GM12801 (cell line): ENCODE results near the gene TRIO.

Source experiments
- TF ChIP-seq, protein P1 (sequence below): IDR thresholded peaks from one replicate; pipeline ENCODE4 v1.5.1; 2011; ENCODE audit warnings: control low read depth; ENCODE audit not compliant: insufficient read length; ENCODE audit errors: extremely low read depth

Gene TRIO

GRCh38 chr5:14330729-14331385 is 187.7 kb downstream of the TRIO start:
- TF ChIP-seq, protein P1, sequence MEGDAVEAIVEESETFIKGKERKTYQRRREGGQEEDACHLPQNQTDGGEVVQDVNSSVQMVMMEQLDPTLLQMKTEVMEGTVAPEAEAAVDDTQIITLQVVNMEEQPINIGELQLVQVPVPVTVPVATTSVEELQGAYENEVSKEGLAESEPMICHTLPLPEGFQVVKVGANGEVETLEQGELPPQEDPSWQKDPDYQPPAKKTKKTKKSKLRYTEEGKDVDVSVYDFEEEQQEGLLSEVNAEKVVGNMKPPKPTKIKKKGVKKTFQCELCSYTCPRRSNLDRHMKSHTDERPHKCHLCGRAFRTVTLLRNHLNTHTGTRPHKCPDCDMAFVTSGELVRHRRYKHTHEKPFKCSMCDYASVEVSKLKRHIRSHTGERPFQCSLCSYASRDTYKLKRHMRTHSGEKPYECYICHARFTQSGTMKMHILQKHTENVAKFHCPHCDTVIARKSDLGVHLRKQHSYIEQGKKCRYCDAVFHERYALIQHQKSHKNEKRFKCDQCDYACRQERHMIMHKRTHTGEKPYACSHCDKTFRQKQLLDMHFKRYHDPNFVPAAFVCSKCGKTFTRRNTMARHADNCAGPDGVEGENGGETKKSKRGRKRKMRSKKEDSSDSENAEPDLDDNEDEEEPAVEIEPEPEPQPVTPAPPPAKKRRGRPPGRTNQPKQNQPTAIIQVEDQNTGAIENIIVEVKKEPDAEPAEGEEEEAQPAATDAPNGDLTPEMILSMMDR = no peak

DNA sequence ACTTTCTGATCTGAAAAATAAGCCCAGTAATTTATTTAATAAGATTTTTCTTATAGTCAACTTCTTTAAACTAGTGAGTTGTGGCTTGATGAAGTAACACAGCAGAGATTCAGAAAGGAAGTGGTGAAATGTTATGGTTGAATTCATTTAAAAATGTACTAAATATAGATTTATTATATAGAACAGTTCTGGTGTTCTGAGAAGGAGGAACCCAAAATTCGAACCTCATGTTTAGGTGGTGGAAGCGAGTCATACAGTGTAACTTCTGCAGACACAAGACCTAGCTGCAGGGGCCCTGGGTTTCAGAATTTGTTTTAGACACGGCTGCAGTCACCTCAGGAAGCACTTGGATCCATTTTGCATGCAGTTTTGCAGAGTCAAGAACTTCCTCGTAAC is 188.2 kb downstream of the TRIO start:
- TF ChIP-seq, protein P1 = no peak

GRCh38 chr5:14332038-14332631 is 189.0 kb downstream of the TRIO start:
- TF ChIP-seq, protein P1 = no peak

GRCh38 chr5:14332746-14333145 is 189.6 kb downstream of the TRIO start:
- TF ChIP-seq, protein P1 = no peak

DNA sequence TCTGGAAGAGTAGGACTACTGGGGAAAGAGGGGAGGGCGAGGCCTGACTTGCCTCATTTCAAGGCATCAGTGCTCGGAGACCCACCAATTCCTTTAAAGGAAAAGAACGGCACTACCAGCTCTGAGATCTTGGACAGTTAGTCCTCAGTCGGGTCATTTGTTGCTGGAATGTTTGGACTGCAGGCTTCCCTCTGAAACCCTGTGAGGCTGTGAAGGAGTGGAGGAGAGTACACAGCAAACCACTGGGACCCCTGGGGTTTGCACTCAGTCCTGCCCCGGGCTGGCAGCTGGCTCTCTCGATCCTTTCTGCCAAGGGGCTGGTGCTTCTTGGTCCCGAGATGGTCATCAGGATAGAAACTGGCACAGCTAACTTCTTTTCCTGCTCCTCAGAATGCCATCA is 194.5 kb downstream of the TRIO start:
- TF ChIP-seq, protein P1 = no peak

DNA sequence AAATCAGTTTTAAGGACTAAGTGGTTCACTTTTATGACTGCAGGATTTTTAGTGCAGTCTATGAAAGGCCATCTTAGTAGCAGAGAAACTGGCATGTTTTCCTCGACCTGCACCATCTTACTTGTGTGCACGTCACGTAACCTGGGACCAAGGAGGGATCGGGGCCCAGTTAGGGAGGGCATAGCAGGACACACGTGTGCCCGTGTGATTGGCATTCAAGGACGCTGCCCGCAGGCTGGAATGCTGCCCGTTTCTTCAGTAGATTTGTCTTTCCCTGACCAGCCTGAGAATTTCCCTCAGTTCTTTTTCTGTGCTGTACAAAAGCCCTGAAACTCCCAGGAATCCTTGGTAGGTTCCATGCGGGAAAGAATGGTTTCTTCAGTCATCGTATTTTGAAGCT is 196.3 kb downstream of the TRIO start:
- TF ChIP-seq, protein P1 = no peak

GRCh38 chr5:14341571-14342230 is 198.6 kb downstream of the TRIO start:
- TF ChIP-seq, protein P1 = no peak
